HepG2 (cell line): ENCODE results near the gene TEKT5. TPM values are rescaled to one million over a fixed set of nuclear protein-coding genes. Genes with fewer than 3 reads are reported as not detected.
A peak's percentile ranks its signal among the peaks of the same experiment; 100 is the strongest.

Experiments used
- ATAC-seq: fragments of 200-7000 bp; cut with Tn5 transposase; 3 replicates; pipeline ENCODE4 v1.9.1; 2020; ENCODE audit warnings: mild to moderate bottlenecking, moderate library complexity
- BruUV-seq: library from RNA; stranded (reverse); fragments of 400-500 nt; replicated peaks from 2 replicates; lab custom pipeline; 2021; lab: Mats Ljungman, UMichigan
- CTCF ChIA-PET: fragments of 300-600 bp; formaldehyde crosslinking; extraction: SDS; loops from one replicate; lab custom pipeline; 2021; ENCODE audit warnings: low total read pairs, inconsistent platforms, low intra/inter-chr PET ratio; lab: Yijun Ruan, JAX
- POLR2A ChIA-PET: fragments of 350-600 bp; sonication (Branson Sonifier 250); formaldehyde crosslinking; loops from one replicate; lab custom pipeline; 2020; ENCODE audit warnings: antibody characterized with exemption, inconsistent platforms; lab: Yijun Ruan, JAX
- DNase-seq: peaks from one replicate; pipeline ENCODE4 v3.0.0-alpha.2; 2015; ENCODE audit warnings: low spot score
- FAIRE-seq: peaks from 3 replicates; lab custom pipeline; 2011; peaks lifted over from hg19 to GRCh38; lab: Jason Lieb, UNC
- H2AFZ ChIP-seq: one replicate; pipeline ENCODE4 v1.6.1; 2011; ENCODE audit warnings: low read length, inconsistent platforms
- H3K27ac ChIP-seq: fragments of 300-600 bp; 3 replicates; pipeline ENCODE4 v1.8.0; 2011; ENCODE audit warnings: mixed run types, mild to moderate bottlenecking, mixed read lengths, low read length, inconsistent platforms; ENCODE audit not compliant: insufficient read depth; ENCODE audit errors: extremely low read length
- H3K27me3 ChIP-seq, 2 experiments: fragments of 200-600 bp in 1 of 2; 2 replicates in 1 of 2; 3 replicates in 1 of 2; pipeline versions ENCODE4 v1.6.0 to v1.8.0; 2011; ENCODE audit warnings: low read length in 2 of 2, mild to moderate bottlenecking in 2 of 2, moderate library complexity in 2 of 2, inconsistent platforms in 1 of 2; ENCODE audit not compliant: insufficient read depth in 2 of 2, control insufficient read depth in 1 of 2
- H3K36me3 ChIP-seq, 2 experiments: fragments of 200-600 bp in 1 of 2; replicated peaks in 1 of 2; 2 replicates in 1 of 2; 3 replicates in 1 of 2; pipeline versions ENCODE4 v1.5.1 to v1.8.0; 2011; ENCODE audit warnings: low read length in 2 of 2, inconsistent platforms in 1 of 2; ENCODE audit not compliant: insufficient read depth in 2 of 2, control insufficient read depth in 1 of 2
- H3K4me1 ChIP-seq: 2 replicates; pipeline ENCODE4 v1.5.1; 2012; ENCODE audit warnings: low read length, inconsistent platforms; ENCODE audit not compliant: insufficient read depth
- H3K4me2 ChIP-seq: 2 replicates; pipeline ENCODE4 v1.6.0; 2011; ENCODE audit warnings: low read depth, low read length, inconsistent platforms
- H3K4me3 ChIP-seq, 3 experiments: fragments of 200-600 bp in 1 of 3; sonication (generic), shearing (Covaris generic) in 1 of 3; replicated peaks in 1 of 3; 2 replicates each; pipeline ENCODE4 v1.5.1; 2011 to 2016; ENCODE audit warnings: low read length in 3 of 3, inconsistent platforms in 2 of 3, low read depth in 2 of 3, mild to moderate bottlenecking in 2 of 3, control low read depth in 1 of 3, mixed read lengths in 1 of 3; ENCODE audit not compliant: insufficient read depth in 1 of 3
- H3K79me2 ChIP-seq: one replicate; pipeline ENCODE4 v1.6.1; 2011; ENCODE audit warnings: low read length, inconsistent platforms; ENCODE audit not compliant: insufficient read depth
- H3K9ac ChIP-seq: 2 replicates; pipeline ENCODE4 v1.6.0; 2011; ENCODE audit warnings: mild to moderate bottlenecking, low read depth, low read length, inconsistent platforms; ENCODE audit not compliant: insufficient read depth
- H3K9me3 ChIP-seq: 2 replicates; pipeline ENCODE4 v1.5.1; 2012; ENCODE audit warnings: mild to moderate bottlenecking, low read length
- H4K20me1 ChIP-seq: 2 replicates; pipeline ENCODE4 v1.6.0; 2011; ENCODE audit warnings: inconsistent platforms, mild to moderate bottlenecking, low read length, moderate library complexity; ENCODE audit not compliant: insufficient read depth
- ATAD3A ChIP-seq: sonication (generic); formaldehyde crosslinking; IDR thresholded peaks from 2 replicates; pipeline ENCODE4 v1.4.0; 2020; ENCODE audit warnings: missing genetic modification reagents
- BATF2 ChIP-seq: sonication (generic); formaldehyde crosslinking; IDR thresholded peaks from 2 replicates; pipeline ENCODE4 v1.8.0; 2022; ENCODE audit warnings: mild to moderate bottlenecking, missing genetic modification reagents, moderate library complexity
- DMTF1 ChIP-seq: sonication (generic); formaldehyde crosslinking; IDR thresholded peaks from 2 replicates; pipeline ENCODE4 v1.4.0; 2020; ENCODE audit warnings: mild to moderate bottlenecking, missing genetic modification reagents
- FOXP1 ChIP-seq, 2 experiments: fragments of 450-650 bp in 1 of 2; IDR thresholded peaks; 2 replicates each; pipeline ENCODE4 v1.6.1; 2017 to 2018; ENCODE audit warnings: antibody characterized with exemption in 1 of 2
- GATAD2A ChIP-seq: IDR thresholded peaks from 2 replicates; pipeline ENCODE4 v1.6.1; 2016
- GTF2F1 ChIP-seq: fragments of 150-350 bp; IDR thresholded peaks from 2 replicates; pipeline ENCODE4 v1.6.1; 2014; ENCODE audit warnings: low read length
- HIVEP1 ChIP-seq: sonication (generic); formaldehyde crosslinking; IDR thresholded peaks from 2 replicates; pipeline ENCODE4 v1.4.0; 2020; ENCODE audit warnings: mild to moderate bottlenecking, missing genetic modification reagents
- KDM2A ChIP-seq: sonication (generic); formaldehyde crosslinking; IDR thresholded peaks from 2 replicates; pipeline ENCODE4 v1.4.0; 2020; ENCODE audit warnings: low read depth, missing genetic modification reagents, borderline replicate concordance
- NKX3-1 ChIP-seq: sonication (generic); formaldehyde crosslinking; IDR thresholded peaks from 2 replicates; pipeline ENCODE4 v1.5.0; 2020; ENCODE audit warnings: missing genetic modification reagents
- PCBP1 ChIP-seq: fragments of 200-400 bp; formaldehyde crosslinking; IDR thresholded peaks from 2 replicates; pipeline ENCODE4 v1.6.1; 2017; ENCODE audit warnings: mild to moderate bottlenecking, low read depth, low read length, borderline replicate concordance
- TEAD2 ChIP-seq: sonication (generic); formaldehyde crosslinking; IDR thresholded peaks from 2 replicates; pipeline ENCODE4 v1.9.0; 2021; ENCODE audit warnings: missing genetic modification reagents
- TGIF2 ChIP-seq: IDR thresholded peaks from 2 replicates; pipeline ENCODE4 v1.6.1; 2016; ENCODE audit warnings: control low read depth, missing compliant biosample characterization
- ZMAT5 ChIP-seq: sonication (generic); formaldehyde crosslinking; IDR thresholded peaks from 2 replicates; pipeline ENCODE4 v1.5.0; 2020; ENCODE audit warnings: mild to moderate bottlenecking, low read depth, missing genetic modification reagents, borderline replicate concordance
- ZMYM3 ChIP-seq: sonication (generic); formaldehyde crosslinking; IDR thresholded peaks from 2 replicates; pipeline ENCODE4 v1.5.1; 2020; ENCODE audit warnings: mild to moderate bottlenecking, missing genetic modification reagents
- ZNF274 ChIP-seq: sonication (generic); formaldehyde crosslinking; IDR thresholded peaks from 2 replicates; pipeline ENCODE4 v1.5.1; 2020; ENCODE audit warnings: mild to moderate bottlenecking, missing genetic modification reagents
- ZNF576 ChIP-seq: sonication (generic); formaldehyde crosslinking; IDR thresholded peaks from 2 replicates; pipeline ENCODE4 v1.4.0; 2020; ENCODE audit warnings: mild to moderate bottlenecking, missing genetic modification reagents
- ZNF768 ChIP-seq: sonication (generic); formaldehyde crosslinking; IDR thresholded peaks from 2 replicates; pipeline ENCODE4 v1.4.0; 2020; ENCODE audit warnings: missing genetic modification reagents
- ZNF776 ChIP-seq: sonication (generic); formaldehyde crosslinking; IDR thresholded peaks from 2 replicates; pipeline ENCODE4 v1.4.0; 2020; ENCODE audit warnings: mild to moderate bottlenecking, missing genetic modification reagents
- WGBS: methylation state at CpG from one replicate; pipeline ENCODE4 v1.1.6; 2017; ENCODE audit warnings: low lambda C conversion rate; 5-methylcytosine and 5-hydroxymethylcytosine counted together
- in situ Hi-C: cut with HindIII; loops from 2 replicates; pipeline ENCODE4 v1.10.0; 2017; ENCODE audit warnings: low pct_unique_long_range_greater_than_20kb; ENCODE audit not compliant: extremely low pct_ligation_motif_present
- intact Hi-C: fragments of 100-400 bp; cut with micrococcal nuclease; formaldehyde crosslinking; loops from one replicate; pipeline ENCODE4 v1.10.0; 2022; ENCODE audit not compliant: unreplicated experiment
- polyA plus RNA-seq, 8 experiments: library from polyadenylated mRNA; depleted of rRNA in 3 of 8; stranded (reverse) in 7 of 8; unstranded in 1 of 8; fragments of >200 nt; fragmentation: Illumina TruSeq in 4 of 8; extraction: Trizol in 4 of 8; gene quantifications; 2 replicates each; pipeline versions ENCODE4 v1.2.1 to v1.2.3, GENCODE V29; 2011 to 2016; ENCODE audit warnings: low read depth in 4 of 8, missing spikeins in 1 of 8, mixed read lengths in 1 of 8; ENCODE audit not compliant: insufficient read depth in 1 of 8
- total RNA-seq, 5 experiments: library from RNA; depleted of rRNA; stranded (reverse); fragments of >200 nt; fragmentation: Illumina TruSeq; extraction: Trizol; gene quantifications; 2 replicates each; pipeline ENCODE4 v1.2.3, GENCODE V29; 2016; ENCODE audit warnings: low read depth in 1 of 5

TEKT5 gene
- total and polyA plus RNA-seq, 2 of the 13 experiments (the other 11 are each of a cell fraction or from before 2014, with no cell fraction given): 0.16 TPM; not detected in 1

GRCh38 chr16:10664720-10665126 is 30.0 kb downstream of the TEKT5 start:
- no peak overlapping the region for H2AFZ ChIP-seq
- H3K4me3 ChIP-seq: no peak overlapping the region
- WGBS: 17% methylated on average over 2 of the region's 2 CpGs
- peaks cover 33% of the 10 kb centered on the region for H3K4me1 ChIP-seq
- no peaks in the 10 kb centered on the region for H3K79me2 ChIP-seq
- BruUV-seq: no TSS peak
- no peaks in the 10 kb centered on the region for H4K20me1 ChIP-seq
- no peaks in the 10 kb centered on the region for H3K36me3 ChIP-seq
- H3K27me3 ChIP-seq: peaks cover 4 to 8% of the 10 kb centered on the region in 2 experiments; a peak in 2 of 5 replicates
- ATAC-seq (no peak), DNase-seq (no peak), FAIRE-seq (no peak)
- H3K9ac ChIP-seq: no peak overlapping the region
- intact Hi-C loops (no loop called here), in situ Hi-C loops (no loop called here)
- no peak overlapping the region for H3K4me2 ChIP-seq
- ChIA-PET CTCF (no interaction called here), POLR2A (no interaction called here)
- H3K9me3 ChIP-seq: no peaks in the 10 kb centered on the region
- no peak overlapping the region for H3K27ac ChIP-seq
- TF ChIP-seq ZNF768 (CRISPR knock-in tag): peak; percentile 89
- 0 out of 2 replicates have a peak, but pooled peaks have one; percentile 22 for TF ChIP-seq ZMYM3
- TF ChIP-seq NKX3-1 (CRISPR knock-in tag): no peak
- no peak for TF ChIP-seq FOXP1 (IDR thresholded peaks at IDR 0.05)
- no peak for TF ChIP-seq FOXP1 (CRISPR knock-in tag; IDR thresholded peaks at IDR 0.05)
- TF ChIP-seq TGIF2: no peak
- no peak for TF ChIP-seq ZNF776 (CRISPR knock-in tag)

- Histone ChIP-seq H3K27ac (no peak overlapping the region), H3K79me2 (no peaks in the 10 kb centered on the region), H3K4me2 (no peak overlapping the region), H3K9ac (no peak overlapping the region), H3K9me3 (no peaks in the 10 kb centered on the region), H3K27me3 (peaks cover 4 to 8% of the 10 kb centered on the region in 2 experiments; a peak in 2 of 5 replicates), H2AFZ (no peak overlapping the region), H3K4me1 (peaks cover 35% of the 10 kb centered on the region), H3K36me3 (no peaks in the 10 kb centered on the region), H3K4me3 (no peak overlapping the region), H4K20me1 (no peaks in the 10 kb centered on the region)
- in situ Hi-C loops (no loop called here), intact Hi-C loops (no loop called here)
- CTCF ChIA-PET: no interaction called here
- DNase-seq (no peak), ATAC-seq (no peak), FAIRE-seq (no peak)
- 61% methylated on average over 4 of the region's 4 CpGs for WGBS
- POLR2A ChIA-PET: no interaction called here
- BruUV-seq: no TSS peak
- no peak for TF ChIP-seq FOXP1 (IDR thresholded peaks at IDR 0.05)
- TF ChIP-seq FOXP1 (CRISPR knock-in tag; IDR thresholded peaks at IDR 0.05): no peak
- no peak for TF ChIP-seq PCBP1
- TF ChIP-seq HIVEP1 (CRISPR knock-in tag): no peak
- TF ChIP-seq ZMAT5 (CRISPR knock-in tag): no peak
- TF ChIP-seq BATF2 (CRISPR knock-in tag): no peak
- no peak for TF ChIP-seq ZNF576 (CRISPR knock-in tag)
- TF ChIP-seq GTF2F1: no peak
- TF ChIP-seq ATAD3A (CRISPR knock-in tag): no peak
- TF ChIP-seq GATAD2A (CRISPR knock-in tag): no peak
- no peak for TF ChIP-seq ZNF274
- TF ChIP-seq TEAD2 (CRISPR knock-in tag): no peak
- TF ChIP-seq DMTF1 (CRISPR knock-in tag): no peak
- no peak for TF ChIP-seq KDM2A (CRISPR knock-in tag)
These were observed 31.0 kb downstream of the TEKT5 start for GRCh38 chr16:10663744-10664143.
